Neural cell (in vitro differentiated cells): ENCODE measurements around the gene PPIP5K1. TPM values are rescaled to one million over a fixed set of nuclear protein-coding genes. Genes with fewer than 3 reads are reported as not detected.

Experiments used
- H2AFZ ChIP-seq: fragments of 200-600, 300-800 bp; sonication (generic), shearing (Covaris generic); 2 replicates; pipeline ENCODE4 v1.6.0; 2014; ENCODE audit warnings: low read depth, mild to moderate bottlenecking, antibody characterized with exemption, low read length, moderate library complexity
- H3F3A ChIP-seq: fragments of 200-600 bp; shearing (Covaris generic); 2 replicates; pipeline ENCODE4 v1.6.1; 2016; ENCODE audit warnings: mild to moderate bottlenecking, moderate library complexity, mixed read lengths, antibody characterized with exemption, low read length; ENCODE audit not compliant: insufficient read depth, poor library complexity, severe bottlenecking
- H3K27ac ChIP-seq: fragments of 200-600, 300-800 bp; sonication (generic), shearing (Covaris generic); 2 replicates; pipeline ENCODE4 v1.5.1; 2014; ENCODE audit warnings: mild to moderate bottlenecking, low read length, moderate library complexity
- H3K27me3 ChIP-seq: fragments of 300-800, 200-600 bp; sonication (generic), shearing (Covaris generic); 2 replicates; pipeline ENCODE4 v1.6.0; 2014; ENCODE audit warnings: mild to moderate bottlenecking, low read depth, low read length, moderate library complexity; ENCODE audit not compliant: insufficient read depth
- H3K36me3 ChIP-seq: fragments of 300-800, 200-600 bp; sonication (generic), shearing (Covaris generic); 2 replicates; pipeline ENCODE4 v1.5.1; 2014; ENCODE audit warnings: mild to moderate bottlenecking, antibody characterized with exemption, low read length, moderate library complexity; ENCODE audit not compliant: insufficient read depth
- H3K4me2 ChIP-seq: fragments of 300-800, 200-600 bp; sonication (generic), shearing (Covaris generic); 2 replicates; pipeline ENCODE4 v1.6.0; 2014; ENCODE audit warnings: mild to moderate bottlenecking, low read length
- H3K4me3 ChIP-seq: fragments of 300-800, 200-600 bp; sonication (generic), shearing (Covaris generic); 2 replicates; pipeline ENCODE4 v1.5.1; 2014; ENCODE audit warnings: mild to moderate bottlenecking, low read length, moderate library complexity
- H3K79me2 ChIP-seq: fragments of 200-600 bp; shearing (Covaris generic); replicated peaks from 2 replicates; pipeline ENCODE4 v1.6.0; 2014; ENCODE audit warnings: mild to moderate bottlenecking, low read length, moderate library complexity; ENCODE audit not compliant: insufficient read depth
- H3K9ac ChIP-seq: fragments of 300-800, 200-600 bp; sonication (generic), shearing (Covaris generic); 2 replicates; pipeline ENCODE4 v1.6.1; 2016; ENCODE audit warnings: mild to moderate bottlenecking, low read length, mixed read lengths
- H3K9me2 ChIP-seq: fragments of 200-600 bp; shearing (Covaris generic); 2 replicates; pipeline ENCODE4 v1.6.1; 2016; ENCODE audit warnings: mild to moderate bottlenecking, low read length, mixed read lengths; ENCODE audit not compliant: insufficient read depth
- H3K9me3 ChIP-seq: fragments of 200-600, 300-800 bp; sonication (generic), shearing (Covaris generic); 2 replicates; pipeline ENCODE4 v1.6.1; 2016; ENCODE audit warnings: mild to moderate bottlenecking, mixed run types, low read length, moderate library complexity, mixed read lengths
- H4K20me1 ChIP-seq: fragments of 200-600 bp; shearing (Covaris generic); 2 replicates; pipeline ENCODE4 v1.6.1; 2016; ENCODE audit warnings: mild to moderate bottlenecking, mixed run types; ENCODE audit not compliant: insufficient read depth
- CTCF ChIP-seq: fragments of 450-650 bp; IDR thresholded peaks from 2 replicates; pipeline ENCODE4 v1.5.1; 2014; ENCODE audit warnings: antibody characterized with exemption, mild to moderate bottlenecking, moderate library complexity; ENCODE audit not compliant: poor library complexity, severe bottlenecking
- EP300 ChIP-seq: fragments of 450-650 bp; conservative IDR thresholded peaks from 2 replicates; pipeline ENCODE4 v1.6.1; 2014; ENCODE audit warnings: antibody characterized with exemption, mild to moderate bottlenecking, moderate library complexity; ENCODE audit not compliant: poor library complexity, severe bottlenecking
- EZH2 ChIP-seq: fragments of 200-600, 300-800 bp; shearing (Covaris generic), sonication (generic); IDR thresholded peaks from 2 replicates; pipeline ENCODE4 v1.6.1; 2014; ENCODE audit warnings: antibody characterized with exemption, low read length, borderline replicate concordance, mild to moderate bottlenecking; ENCODE audit not compliant: insufficient read depth, poor library complexity, severe bottlenecking
- MXI1 ChIP-seq: fragments of 450-650 bp; conservative IDR thresholded peaks from 2 replicates; pipeline ENCODE4 v1.6.1; 2014; ENCODE audit warnings: antibody characterized with exemption, mild to moderate bottlenecking; ENCODE audit not compliant: poor library complexity, severe bottlenecking
- POLR2AphosphoS5 ChIP-seq: IDR thresholded peaks from 2 replicates; pipeline ENCODE4 v1.6.1; 2012
- RAD21 ChIP-seq: fragments of 450-650 bp; conservative IDR thresholded peaks from 2 replicates; pipeline ENCODE4 v1.6.1; 2014; ENCODE audit warnings: antibody characterized with exemption, mild to moderate bottlenecking, moderate library complexity
- REST ChIP-seq: IDR thresholded peaks from 2 replicates; pipeline ENCODE4 v1.6.1; 2012; ENCODE audit warnings: borderline replicate concordance
- SMC3 ChIP-seq: fragments of 450-650 bp; conservative IDR thresholded peaks from 2 replicates; pipeline ENCODE4 v1.6.1; 2014; ENCODE audit warnings: antibody characterized with exemption, mild to moderate bottlenecking, moderate library complexity; ENCODE audit not compliant: poor library complexity
- TAF1 ChIP-seq: IDR thresholded peaks from 2 replicates; pipeline ENCODE4 v1.6.1; 2012; ENCODE audit warnings: low read depth
- polyA plus RNA-seq: library from polyadenylated mRNA; depleted of rRNA; stranded (reverse); fragments of >200 nt; gene quantifications from 2 replicates; pipeline ENCODE4 v1.2.3, GENCODE V29; 2014

PPIP5K1 gene
- polyA plus RNA-seq, 1 donor from 2014 or later: 29.6 TPM

GRCh38 chr15:43527802-43528541 lies 62.0 kb downstream of the PPIP5K1 start:
- Histone ChIP-seq H3K4me2 (no peak overlapping the region), H3K4me3 (no peak overlapping the region), H2AFZ (no peak overlapping the region), H4K20me1 (no peaks in the 10 kb centered on the region), H3K79me2 (no peaks in the 10 kb centered on the region), H3F3A (no peaks in the 10 kb centered on the region), H3K36me3 (peaks cover 24% of the 10 kb centered on the region), H3K9ac (no peak overlapping the region), H3K27me3 (no peaks in the 10 kb centered on the region), H3K9me2 (no peaks in the 10 kb centered on the region), H3K9me3 (peaks cover 8% of the 10 kb centered on the region), H3K27ac (no peak overlapping the region)
- no peak for TF ChIP-seq RAD21

- Histone ChIP-seq H3K27me3 (no peaks in the 10 kb centered on the region), H3F3A (no peaks in the 10 kb centered on the region), H4K20me1 (no peaks in the 10 kb centered on the region), H3K4me2 (no peak overlapping the region), H2AFZ (no peak overlapping the region), H3K36me3 (peaks cover 29% of the 10 kb centered on the region), H3K27ac (no peak overlapping the region), H3K9ac (no peak overlapping the region), H3K79me2 (no peaks in the 10 kb centered on the region), H3K9me3 (peaks cover 8% of the 10 kb centered on the region), H3K4me3 (no peak overlapping the region), H3K9me2 (no peaks in the 10 kb centered on the region)
- TF ChIP-seq SMC3 (no peak), EP300 (no peak), REST (no peak), EZH2 (no peak), TAF1 (no peak), MXI1 (no peak), CTCF (no peak), RAD21 (no peak), POLR2AphosphoS5 (no peak)
Observed at GRCh38 chr15:43527016-43527801, 62.8 kb downstream of the PPIP5K1 start.
